SK-N-MC (cell line): ENCODE measurements around the gene SELENOT.

Experiments used
- EZH2 ChIP-seq: fragments of 200-600 bp; sonication (generic); IDR thresholded peaks from one replicate; pipeline ENCODE4 v1.6.1; 2017; ENCODE audit warnings: antibody characterized with exemption
- FOXP2 ChIP-seq: optimal IDR thresholded peaks from 2 replicates; pipeline ENCODE3; 2011; ENCODE audit warnings: mild to moderate bottlenecking, moderate library complexity; ENCODE audit not compliant: insufficient read depth; ENCODE audit errors: extremely low read length, control extremely low read depth
- POLR2AphosphoS5 ChIP-seq: IDR thresholded peaks from 2 replicates; pipeline ENCODE4 v1.6.1; 2012; ENCODE audit warnings: mild to moderate bottlenecking, low read depth, low read length, borderline replicate concordance

DNA sequence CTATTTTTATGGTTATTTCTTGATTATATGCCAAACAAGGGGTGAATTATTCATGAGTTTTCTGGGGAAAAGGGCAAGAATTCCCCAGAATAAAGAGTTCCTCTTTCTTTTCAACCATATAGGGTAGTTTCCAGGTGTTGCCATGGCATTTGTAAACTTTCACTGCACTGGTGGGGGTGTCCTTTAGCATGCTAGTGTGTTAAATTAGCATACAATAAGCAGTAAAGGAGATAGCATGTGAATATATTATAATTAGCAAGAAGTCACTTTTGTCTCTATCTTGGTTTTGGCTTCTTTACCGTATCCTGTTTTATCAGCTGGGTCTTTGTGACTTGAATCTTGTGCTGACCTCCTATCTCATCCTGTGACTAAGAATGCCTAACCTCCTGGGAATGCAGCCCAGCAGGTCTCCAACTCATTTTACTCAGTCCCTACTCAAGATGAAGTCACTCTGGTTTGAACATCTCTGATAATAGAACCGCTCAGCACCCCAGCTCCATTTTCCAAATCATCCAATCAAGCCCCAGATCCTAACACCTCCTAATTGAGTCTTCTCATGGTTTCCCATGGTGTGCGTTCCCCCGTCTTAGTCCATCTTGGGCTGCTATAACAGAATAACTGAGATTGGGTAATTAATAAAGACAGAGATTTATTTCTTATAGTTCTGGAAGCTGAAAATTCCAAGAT lies 3.4 kb upstream of the SELENOT start:
- TF ChIP-seq EZH2: no peak
- no peak for TF ChIP-seq POLR2AphosphoS5
- TF ChIP-seq FOXP2: no peak
